Measurements from ENCODE around the gene F13B.
"Not testable (repeated sequence)": the region's sequence is repeated elsewhere in the genome, so short reads cannot be mapped to it uniquely, and the experiment has no call there.

The F13B gene

GRCh38 chr1:197042676-197043341 is 24.3 kb downstream of the F13B start:
- no peak for FAIRE-seq

GRCh38 chr1:197041486-197042353 is 25.3 kb downstream of the F13B start:
- no peak for FAIRE-seq

GRCh38 chr1:197036861-197037260 is 30.2 kb downstream of the F13B start:
- no peak for FAIRE-seq

DNA sequence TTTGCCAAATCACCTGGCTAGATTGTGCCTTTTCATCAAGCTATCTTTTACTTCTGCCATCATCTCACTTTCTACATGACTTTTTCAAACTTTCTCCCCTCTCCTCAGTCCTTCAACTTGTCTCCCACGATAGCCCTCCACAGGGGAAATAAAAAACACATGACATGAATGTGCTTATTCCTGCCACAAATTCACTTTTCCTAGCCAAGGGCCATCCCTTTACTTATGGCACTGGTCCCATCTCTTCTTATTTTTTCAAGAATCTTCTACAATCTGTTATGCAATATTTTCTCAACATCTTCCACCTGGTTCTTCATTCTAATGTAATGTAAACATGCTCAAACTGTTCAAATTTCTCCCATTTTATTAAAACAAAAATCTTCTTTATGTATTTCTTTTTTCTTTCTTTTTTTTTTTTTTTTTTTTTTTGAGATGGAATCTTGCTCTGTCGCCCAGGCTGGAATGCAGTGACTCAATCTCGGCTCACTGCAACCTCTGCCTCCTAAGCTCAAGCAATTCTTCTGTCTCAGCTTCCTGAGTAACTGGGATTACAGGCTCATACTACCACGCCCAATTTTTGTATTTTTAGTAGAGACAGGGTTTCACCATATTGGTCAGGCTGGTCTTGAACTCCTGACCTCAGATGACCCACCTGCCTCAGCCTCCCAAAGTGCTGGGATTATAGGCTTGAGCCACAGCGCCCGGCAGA is 32.3 kb downstream of the F13B start:
- not testable (repeated sequence) for FAIRE-seq

DNA sequence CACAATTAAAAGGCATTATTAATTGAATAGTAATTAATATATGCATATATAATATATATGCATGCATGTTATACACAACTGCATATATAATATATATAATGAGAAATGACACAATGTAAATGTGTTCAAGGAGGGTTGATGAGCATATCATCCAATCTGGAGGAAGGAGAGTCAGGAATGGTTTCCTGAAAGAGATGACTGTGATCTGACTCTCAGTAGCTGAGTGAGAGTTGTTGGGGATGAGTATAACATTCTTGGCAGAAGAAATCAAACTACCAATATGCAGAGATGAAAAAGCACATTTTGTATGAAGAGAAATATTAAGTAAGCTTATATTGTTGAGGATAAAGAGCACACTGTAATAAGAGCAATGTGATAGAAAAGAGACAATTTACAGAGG is 37.3 kb downstream of the F13B start:
- FAIRE-seq: no peak

DNA sequence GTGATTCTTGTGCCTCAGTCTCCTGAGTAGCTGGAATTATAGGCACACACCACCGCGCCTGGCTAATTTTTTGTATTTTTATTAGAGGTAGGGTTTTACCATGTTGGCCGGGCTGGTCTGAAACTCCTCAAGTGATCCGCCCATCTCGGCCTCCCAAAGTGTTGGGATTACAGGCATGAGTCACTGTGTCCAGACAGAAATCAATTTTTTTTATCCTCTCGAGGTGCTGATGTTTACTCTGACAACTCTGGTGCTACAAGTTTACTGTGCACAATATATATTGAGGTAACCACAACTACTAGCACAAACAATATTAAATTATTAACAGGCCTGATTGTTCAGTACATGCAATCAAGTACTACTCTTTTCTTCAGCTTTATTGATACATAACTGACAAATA is 39.7 kb downstream of the F13B start:
- FAIRE-seq: no peak

- no peak for FAIRE-seq
Observed at GRCh38 chr1:197024460-197024859, 42.6 kb downstream of the F13B start.

- no peak for FAIRE-seq
Observed at GRCh38 chr1:197021716-197022115, 45.3 kb downstream of the F13B start.

DNA sequence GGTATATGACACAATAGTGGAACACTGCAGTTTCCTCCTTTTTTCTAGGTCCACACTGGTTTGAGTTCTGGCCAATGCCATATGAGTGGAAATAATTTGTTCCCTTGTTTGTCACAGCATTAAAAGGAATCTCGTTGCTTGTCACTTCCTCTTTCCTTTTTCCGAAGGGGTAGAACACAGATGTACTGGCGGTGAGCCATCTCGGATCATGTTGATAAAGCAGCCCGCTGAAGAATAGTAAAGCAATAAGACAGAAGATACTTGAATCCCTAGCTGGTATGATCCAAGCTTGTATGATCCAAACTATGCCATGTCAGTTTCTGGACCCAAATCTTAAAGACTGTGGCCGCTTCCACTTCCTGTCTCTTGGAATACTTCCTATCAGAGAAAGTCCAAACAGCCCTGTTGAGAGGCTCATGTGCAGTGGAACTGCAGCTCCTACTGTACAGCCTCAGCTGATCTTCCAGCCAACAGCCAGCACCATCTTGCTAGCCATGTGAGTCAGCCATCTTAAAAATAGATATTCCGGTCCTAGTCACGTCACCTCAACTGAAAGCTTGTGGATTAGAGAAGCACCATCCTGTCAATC is 49.4 kb downstream of the F13B start:
- FAIRE-seq: no peak

- no peak for FAIRE-seq
Observed at GRCh38 chr1:197016751-197017150, 50.3 kb downstream of the F13B start.

- no peak for FAIRE-seq
Observed at GRCh38 chr1:197013234-197013633, 53.8 kb downstream of the F13B start.

- FAIRE-seq: no peak
Observed at GRCh38 chr1:197011614-197012013, 55.4 kb downstream of the F13B start.

GRCh38 chr1:197008861-197009260 is 58.2 kb downstream of the F13B start:
- FAIRE-seq: no peak

GRCh38 chr1:197003132-197003531 is 63.9 kb downstream of the F13B start:
- no peak for FAIRE-seq

- peak; percentile 27 for FAIRE-seq
Observed at GRCh38 chr1:197001828-197002227, 65.2 kb downstream of the F13B start.

GRCh38 chr1:196997423-196997822 is 69.6 kb downstream of the F13B start:
- FAIRE-seq: no peak

DNA sequence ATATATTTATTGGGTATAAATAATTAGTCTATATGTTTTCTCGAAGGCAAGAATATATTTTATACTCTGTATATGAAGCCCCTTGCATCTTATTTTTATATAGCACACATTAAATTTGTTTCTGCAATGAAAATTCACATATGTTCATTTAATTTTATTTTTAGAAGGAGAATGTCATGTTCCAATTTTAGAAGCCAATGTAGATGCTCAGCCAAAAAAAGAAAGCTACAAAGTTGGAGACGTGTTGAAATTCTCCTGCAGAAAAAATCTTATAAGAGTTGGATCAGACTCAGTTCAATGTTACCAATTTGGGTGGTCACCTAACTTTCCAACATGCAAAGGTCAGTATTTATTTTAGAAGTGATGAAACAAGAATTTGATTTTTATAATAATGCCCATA is 73.1 kb downstream of the F13B start:
- FAIRE-seq: no peak

GRCh38 chr1:196991919-196992651 is 75.0 kb downstream of the F13B start:
- not testable (repeated sequence) for FAIRE-seq

All from G401.6 (cell line).